ENCODE results near the gene DDIT4L. TPM values are rescaled to one million over a fixed set of nuclear protein-coding genes. Genes with fewer than 3 reads are reported as not detected.
"Not testable (repeated sequence)": the region's sequence is repeated elsewhere in the genome, so short reads cannot be mapped to it uniquely, and the experiment has no call there.

The DDIT4L gene
- total RNA-seq, 1 experiment from 2014 or later: not detected

DNA sequence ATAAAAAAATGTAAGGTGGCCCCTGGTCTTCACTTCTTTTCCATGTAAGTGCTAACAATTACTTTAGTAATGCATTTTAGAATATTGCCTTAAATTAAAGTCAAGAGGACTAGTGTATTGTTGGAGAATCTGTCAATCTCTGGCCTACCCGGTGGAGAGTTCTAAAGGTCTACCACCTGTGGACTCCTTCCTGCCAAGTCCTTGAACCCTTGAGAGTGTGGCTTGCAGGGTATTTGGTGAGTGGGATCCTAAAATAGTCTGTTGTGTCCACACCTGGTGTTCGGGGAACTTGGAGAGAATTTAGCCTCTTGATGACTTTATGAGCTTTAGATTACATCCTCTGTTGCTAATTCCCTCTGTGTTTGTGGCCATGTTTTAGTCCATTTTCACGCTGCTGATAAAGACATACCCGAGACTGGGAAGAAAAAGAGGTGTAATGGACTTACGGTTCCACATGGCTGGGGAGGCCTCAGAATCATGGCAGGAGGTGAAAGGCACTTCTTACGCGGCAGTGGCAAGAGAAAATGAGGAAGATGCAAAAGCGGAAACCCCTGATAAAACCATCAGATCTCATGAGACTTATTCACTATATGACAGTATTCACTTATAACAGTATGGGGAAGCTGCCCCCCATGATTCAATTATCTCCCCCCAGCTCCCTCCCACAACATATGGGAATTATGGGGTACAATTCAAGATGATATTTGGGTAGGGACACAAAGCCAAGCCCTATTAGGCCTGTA, 23.8 kb downstream of the DDIT4L start:
- no peak for DNase-seq (ENCODE audit: low read depth)

DNA sequence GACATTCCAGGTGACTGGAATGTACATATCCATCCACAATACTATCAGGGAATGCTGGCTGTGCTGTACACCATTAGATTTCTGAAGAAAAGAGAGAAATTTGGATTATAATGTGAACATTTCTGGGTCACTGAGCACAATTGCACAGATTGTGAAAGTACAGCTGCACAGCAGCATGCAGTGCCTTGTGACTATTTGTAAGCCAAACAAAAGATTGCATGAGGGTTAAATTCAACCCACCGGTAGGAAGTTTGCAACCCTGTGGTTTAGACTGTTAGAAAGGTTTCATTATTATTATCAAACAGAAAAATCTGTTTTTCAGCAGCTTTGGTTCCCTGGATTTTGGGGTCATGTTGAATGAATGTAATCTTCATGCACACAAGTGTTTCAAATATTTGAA, 24.5 kb downstream of the DDIT4L start:
- DNase-seq (ENCODE audit: low read depth): no peak

DNA sequence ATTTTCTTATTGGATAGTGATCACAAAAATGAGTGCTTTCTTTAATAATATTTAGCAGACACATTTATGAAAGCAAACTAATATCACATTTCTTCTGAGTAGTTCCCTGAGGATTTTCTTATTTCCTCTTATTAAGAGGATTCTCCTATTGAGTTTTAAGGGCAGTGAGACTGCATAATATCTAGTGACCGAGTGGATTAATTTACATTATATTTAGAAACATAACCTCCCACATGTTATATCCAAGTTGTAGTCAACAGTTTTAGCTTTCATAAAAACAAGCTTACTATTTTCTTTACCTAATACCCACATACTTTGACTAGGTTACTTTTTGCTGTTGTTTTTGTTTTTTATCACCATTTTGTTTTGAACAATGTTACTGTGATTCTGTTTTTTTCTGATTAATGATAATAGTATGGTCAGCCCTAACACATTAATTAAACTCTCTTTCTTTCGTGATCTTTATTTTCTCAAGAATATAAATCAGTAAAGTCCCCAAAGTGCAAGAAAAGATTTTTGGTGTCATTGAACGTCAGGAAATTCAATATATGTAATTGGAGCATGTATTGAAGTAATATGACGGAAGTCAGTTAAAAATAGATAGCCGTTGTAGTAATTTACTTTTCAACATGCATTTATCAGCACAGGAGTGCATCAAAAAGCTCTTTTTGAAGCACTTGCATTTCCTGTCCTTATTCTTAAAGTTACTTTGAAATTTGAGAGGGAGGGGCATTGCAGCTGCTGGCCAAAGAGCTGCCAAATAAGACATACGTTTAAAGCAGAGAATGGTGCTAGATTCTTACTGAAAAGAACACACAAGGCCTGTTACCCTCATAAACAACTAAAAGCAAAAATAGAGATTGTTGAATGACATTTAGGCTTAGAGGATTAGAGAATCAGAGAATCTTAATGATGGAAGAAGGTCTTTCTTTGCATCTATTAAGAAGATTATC, 25.2 kb downstream of the DDIT4L start:
- no peak for DNase-seq (ENCODE audit: low read depth)

DNA sequence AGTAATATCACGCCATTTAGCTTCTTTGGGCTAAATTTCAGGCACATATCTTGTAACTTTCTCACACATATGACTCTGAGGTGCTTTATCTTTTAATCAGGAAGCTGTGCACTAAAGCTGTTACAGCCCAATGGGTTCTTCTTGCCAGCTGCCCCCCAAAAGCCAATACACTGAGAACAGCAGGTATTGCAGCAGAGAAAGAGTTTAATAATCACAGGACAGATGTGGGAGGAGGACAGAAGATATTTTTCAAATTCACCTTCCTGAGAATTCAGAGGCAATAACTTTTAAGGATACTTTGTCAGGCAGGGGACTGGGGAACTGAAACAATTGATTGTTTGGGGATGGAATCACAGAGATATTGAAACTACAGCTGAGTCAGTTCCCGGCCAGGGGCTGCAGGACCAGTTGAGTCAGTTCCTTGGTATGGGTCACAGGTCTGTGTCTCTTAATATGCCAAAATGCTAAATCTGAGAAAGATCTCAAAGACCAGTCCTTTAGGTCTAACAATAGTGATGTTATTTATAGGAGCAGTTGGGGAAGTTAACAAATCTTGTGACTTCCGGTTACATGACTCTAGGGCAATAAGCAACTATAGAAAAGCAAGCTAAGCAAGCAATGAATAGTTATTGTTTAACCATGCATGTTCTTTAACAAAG, 28.1 kb downstream of the DDIT4L start:
- DNase-seq (ENCODE audit: low read depth): no peak

DNA sequence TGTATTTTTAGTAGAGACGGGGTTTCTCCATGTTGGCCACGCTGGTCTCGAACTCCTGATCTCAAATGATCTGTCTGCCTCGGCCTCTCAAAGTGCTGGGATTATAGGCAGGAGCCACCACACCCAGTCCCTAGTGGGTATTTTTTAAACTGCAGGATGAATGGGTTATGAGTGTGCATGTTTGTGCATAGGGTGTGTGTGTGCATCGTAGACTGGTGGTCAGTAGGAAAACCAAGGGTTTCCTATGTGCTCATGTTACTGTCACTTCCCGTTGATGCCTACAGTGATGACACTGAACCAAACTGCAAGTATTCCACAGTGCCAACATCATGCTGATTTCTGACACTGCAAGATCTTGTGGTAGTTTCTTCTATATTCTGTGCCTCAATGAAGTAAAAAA, 41.1 kb downstream of the DDIT4L start:
- peak; percentile 72 for DNase-seq (ENCODE audit: low read depth)

DNA sequence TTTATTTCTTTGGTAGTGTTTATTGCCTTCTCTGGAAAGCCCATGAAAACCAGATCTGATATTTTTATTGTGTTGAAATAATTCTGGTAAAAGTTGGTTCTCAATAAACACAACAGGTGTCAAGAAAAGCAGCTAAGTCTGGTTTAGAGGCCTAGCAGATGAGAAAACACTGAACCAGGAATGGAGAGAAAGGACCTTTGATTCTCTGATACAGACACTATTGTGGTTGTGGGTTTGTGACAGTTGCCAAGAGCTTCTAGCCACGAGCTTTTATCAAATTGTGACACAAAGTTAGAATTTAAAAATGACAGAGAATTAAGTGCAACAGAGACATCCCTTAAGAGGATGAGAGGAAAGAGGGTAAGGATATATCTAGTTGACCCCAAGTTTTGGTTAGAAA, 42.6 kb downstream of the DDIT4L start:
- DNase-seq (ENCODE audit: low read depth): no peak

DNA sequence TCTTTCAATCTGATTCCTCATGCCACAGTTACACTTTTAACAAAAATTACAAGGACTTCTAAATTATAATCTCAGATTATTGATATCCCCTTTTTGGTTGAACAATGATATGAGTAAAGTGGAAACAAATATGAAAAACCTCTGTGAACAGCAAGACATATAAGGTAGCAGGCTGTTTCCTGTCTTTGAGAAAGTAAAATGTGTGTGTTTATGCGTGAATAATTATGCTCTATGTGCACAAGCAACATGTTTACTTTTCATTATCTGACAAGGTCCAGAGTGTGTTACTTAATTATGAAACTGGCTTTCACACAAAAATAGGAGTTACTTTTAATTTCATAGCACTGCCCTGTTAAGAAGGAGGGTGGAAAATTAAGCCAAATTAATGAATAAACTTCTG, 43.1 kb downstream of the DDIT4L start:
- no peak for DNase-seq (ENCODE audit: low read depth)

DNA sequence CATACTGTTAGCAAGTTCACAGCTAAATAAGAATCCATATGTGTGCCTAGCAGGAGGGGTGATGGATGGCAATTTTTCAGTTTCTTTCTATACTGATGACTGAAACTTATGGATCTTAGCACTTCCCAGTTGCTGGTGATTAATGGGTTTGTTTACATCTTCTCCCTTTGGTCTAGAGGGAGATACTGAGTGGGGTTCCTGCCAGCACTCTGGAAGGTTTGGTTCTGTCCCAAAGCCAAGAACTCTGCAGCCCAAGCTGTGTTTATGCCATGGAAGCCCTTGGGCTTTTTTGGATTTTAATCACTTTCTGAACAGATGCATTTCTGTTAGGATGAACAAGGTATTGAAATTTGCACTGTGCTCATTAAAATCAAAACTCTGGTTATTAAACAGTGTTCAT, 43.5 kb downstream of the DDIT4L start:
- DNase-seq (ENCODE audit: low read depth): no peak

DNA sequence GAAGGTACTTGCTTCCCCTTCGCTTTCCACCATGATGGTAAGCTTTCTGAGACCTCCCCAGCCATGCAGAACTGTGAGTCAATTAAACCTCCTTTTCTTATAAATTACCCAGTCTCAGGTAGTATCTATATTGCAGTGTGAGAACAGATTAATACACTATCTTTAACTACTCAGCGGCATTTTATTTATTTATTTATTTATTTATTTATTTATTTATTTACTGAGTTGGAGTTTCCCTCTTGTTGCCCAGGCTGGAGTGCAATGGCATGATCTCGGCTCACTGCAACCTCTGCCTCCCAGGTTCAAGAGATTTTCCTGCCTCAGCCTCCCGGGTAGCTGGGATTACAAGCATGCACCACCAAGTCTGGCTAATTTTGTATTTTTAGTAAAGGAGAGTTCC, 52.9 kb downstream of the DDIT4L start:
- DNase-seq (ENCODE audit: low read depth): not testable (repeated sequence)

Other genes starting within 250 kb of the DDIT4L start
- gene DNAJB14, start 243.8 kb downstream of the DDIT4L start, total RNA-seq (2014; rRNA removed; shearing (Covaris generic)): 20.3 and 29.1 TPM in 2 replicates
- gene H2AZ1, start 240.2 kb downstream of the DDIT4L start, total RNA-seq (2014; rRNA removed; shearing (Covaris generic)): 1,059 and 1,227 TPM in 2 replicates

All from HT1080 (cell line).